HepG2 (cell line): ENCODE measurements around the gene PTPA. TPM values are rescaled to one million over a fixed set of nuclear protein-coding genes. Genes with fewer than 3 reads are reported as not detected.
A peak's percentile ranks its signal among the peaks of the same experiment; 100 is the strongest.

ENCODE experiments used
- ATAC-seq: fragments of 200-7000 bp; cut with Tn5 transposase; 3 replicates; pipeline ENCODE4 v1.9.1; 2020; ENCODE audit warnings: mild to moderate bottlenecking, moderate library complexity
- BruUV-seq: library from RNA; stranded (reverse); fragments of 400-500 nt; replicated peaks from 2 replicates; lab custom pipeline; 2021; lab: Mats Ljungman, UMichigan
- CTCF ChIA-PET: fragments of 300-600 bp; formaldehyde crosslinking; extraction: SDS; loops from one replicate; lab custom pipeline; 2021; ENCODE audit warnings: low total read pairs, inconsistent platforms, low intra/inter-chr PET ratio; lab: Yijun Ruan, JAX
- POLR2A ChIA-PET: fragments of 350-600 bp; sonication (Branson Sonifier 250); formaldehyde crosslinking; loops from one replicate; lab custom pipeline; 2020; ENCODE audit warnings: antibody characterized with exemption, inconsistent platforms; lab: Yijun Ruan, JAX
- DNase-seq: peaks from one replicate; pipeline ENCODE4 v3.0.0-alpha.2; 2015; ENCODE audit warnings: low spot score
- FAIRE-seq: peaks from 3 replicates; lab custom pipeline; 2011; peaks lifted over from hg19 to GRCh38; lab: Jason Lieb, UNC
- H2AFZ ChIP-seq: one replicate; pipeline ENCODE4 v1.6.1; 2011; ENCODE audit warnings: low read length, inconsistent platforms
- H3K27ac ChIP-seq: fragments of 300-600 bp; 3 replicates; pipeline ENCODE4 v1.8.0; 2011; ENCODE audit warnings: mixed run types, mild to moderate bottlenecking, mixed read lengths, low read length, inconsistent platforms; ENCODE audit not compliant: insufficient read depth; ENCODE audit errors: extremely low read length
- H3K27me3 ChIP-seq, 2 experiments: fragments of 200-600 bp in 1 of 2; 2 replicates in 1 of 2; 3 replicates in 1 of 2; pipeline versions ENCODE4 v1.6.0 to v1.8.0; 2011; ENCODE audit warnings: low read length in 2 of 2, mild to moderate bottlenecking in 2 of 2, moderate library complexity in 2 of 2, inconsistent platforms in 1 of 2; ENCODE audit not compliant: insufficient read depth in 2 of 2, control insufficient read depth in 1 of 2
- H3K36me3 ChIP-seq, 2 experiments: fragments of 200-600 bp in 1 of 2; replicated peaks in 1 of 2; 2 replicates in 1 of 2; 3 replicates in 1 of 2; pipeline versions ENCODE4 v1.5.1 to v1.8.0; 2011; ENCODE audit warnings: low read length in 2 of 2, inconsistent platforms in 1 of 2; ENCODE audit not compliant: insufficient read depth in 2 of 2, control insufficient read depth in 1 of 2
- H3K4me1 ChIP-seq: 2 replicates; pipeline ENCODE4 v1.5.1; 2012; ENCODE audit warnings: low read length, inconsistent platforms; ENCODE audit not compliant: insufficient read depth
- H3K4me2 ChIP-seq: 2 replicates; pipeline ENCODE4 v1.6.0; 2011; ENCODE audit warnings: low read depth, low read length, inconsistent platforms
- H3K4me3 ChIP-seq, 3 experiments: fragments of 200-600 bp in 1 of 3; sonication (generic), shearing (Covaris generic) in 1 of 3; replicated peaks in 1 of 3; 2 replicates each; pipeline ENCODE4 v1.5.1; 2011 to 2016; ENCODE audit warnings: low read length in 3 of 3, inconsistent platforms in 2 of 3, low read depth in 2 of 3, mild to moderate bottlenecking in 2 of 3, control low read depth in 1 of 3, mixed read lengths in 1 of 3; ENCODE audit not compliant: insufficient read depth in 1 of 3
- H3K79me2 ChIP-seq: one replicate; pipeline ENCODE4 v1.6.1; 2011; ENCODE audit warnings: low read length, inconsistent platforms; ENCODE audit not compliant: insufficient read depth
- H3K9ac ChIP-seq: 2 replicates; pipeline ENCODE4 v1.6.0; 2011; ENCODE audit warnings: mild to moderate bottlenecking, low read depth, low read length, inconsistent platforms; ENCODE audit not compliant: insufficient read depth
- H3K9me3 ChIP-seq: 2 replicates; pipeline ENCODE4 v1.5.1; 2012; ENCODE audit warnings: mild to moderate bottlenecking, low read length
- H4K20me1 ChIP-seq: 2 replicates; pipeline ENCODE4 v1.6.0; 2011; ENCODE audit warnings: inconsistent platforms, mild to moderate bottlenecking, low read length, moderate library complexity; ENCODE audit not compliant: insufficient read depth
- CC2D1A ChIP-seq: sonication (generic); formaldehyde crosslinking; IDR thresholded peaks from 2 replicates; pipeline ENCODE4 v1.8.1; 2023; ENCODE audit warnings: mild to moderate bottlenecking, missing genetic modification reagents
- DNMT1 ChIP-seq: sonication (generic); formaldehyde crosslinking; IDR thresholded peaks from 2 replicates; pipeline ENCODE4 v1.5.1; 2020; ENCODE audit warnings: mild to moderate bottlenecking, missing genetic modification reagents
- HMGA1 ChIP-seq: sonication (generic); formaldehyde crosslinking; conservative IDR thresholded peaks from 2 replicates; pipeline ENCODE4 v1.4.0; 2020; ENCODE audit warnings: missing genetic modification reagents
- MXI1 ChIP-seq: IDR thresholded peaks from 3 replicates; pipeline ENCODE4 v1.6.1; 2012; ENCODE audit warnings: low read depth, low read length, inconsistent platforms, borderline replicate concordance
- MYNN ChIP-seq: sonication (generic); formaldehyde crosslinking; IDR thresholded peaks from 2 replicates; pipeline ENCODE4 v1.4.0; 2020; ENCODE audit warnings: mild to moderate bottlenecking, low read depth, missing genetic modification reagents
- NFE2L2 ChIP-seq: fragments of 150-350 bp; IDR thresholded peaks from 2 replicates; pipeline ENCODE4 v1.6.1; 2014; ENCODE audit warnings: low read length
- NFYC ChIP-seq: IDR thresholded peaks from 2 replicates; pipeline ENCODE4 v1.6.1; 2016; ENCODE audit warnings: missing genetic modification reagents, missing compliant biosample characterization
- PCBP1 ChIP-seq: fragments of 200-400 bp; formaldehyde crosslinking; IDR thresholded peaks from 2 replicates; pipeline ENCODE4 v1.6.1; 2017; ENCODE audit warnings: mild to moderate bottlenecking, low read depth, low read length, borderline replicate concordance
- PHF20 ChIP-seq: sonication (generic); formaldehyde crosslinking; IDR thresholded peaks from 2 replicates; pipeline ENCODE4 v1.5.0; 2020; ENCODE audit warnings: mild to moderate bottlenecking, missing genetic modification reagents
- POLR2A ChIP-seq, 2 experiments: IDR thresholded peaks; 2 replicates each; pipeline ENCODE4 v1.6.1; 2011; ENCODE audit warnings: low read depth in 2 of 2, low read length in 2 of 2, mild to moderate bottlenecking in 1 of 2, moderate library complexity in 1 of 2; ENCODE audit not compliant: insufficient read depth in 1 of 2
- ZBTB49 ChIP-seq: sonication (generic); formaldehyde crosslinking; IDR thresholded peaks from 2 replicates; pipeline ENCODE4 v1.4.0; 2020; ENCODE audit warnings: missing genetic modification reagents, borderline replicate concordance
- ZNF3 ChIP-seq: IDR thresholded peaks from 2 replicates; pipeline ENCODE4 v1.7.0; 2017; ENCODE audit warnings: inconsistent platforms
- ZNF33A ChIP-seq: sonication (generic); formaldehyde crosslinking; IDR thresholded peaks from 2 replicates; pipeline ENCODE4 v1.5.1; 2020; ENCODE audit warnings: missing genetic modification reagents, mild to moderate bottlenecking, moderate library complexity, borderline replicate concordance
- ZNF543 ChIP-seq: sonication (generic); formaldehyde crosslinking; IDR thresholded peaks from 2 replicates; pipeline ENCODE4 v1.4.0; 2020; ENCODE audit warnings: mild to moderate bottlenecking, missing genetic modification reagents
- ZNF891 ChIP-seq: sonication (generic); formaldehyde crosslinking; IDR thresholded peaks from 2 replicates; pipeline ENCODE4 v1.5.0; 2020; ENCODE audit warnings: mild to moderate bottlenecking, missing genetic modification reagents
- WGBS: methylation state at CpG from one replicate; pipeline ENCODE4 v1.1.6; 2017; ENCODE audit warnings: low lambda C conversion rate; 5-methylcytosine and 5-hydroxymethylcytosine counted together
- in situ Hi-C: cut with HindIII; loops from 2 replicates; pipeline ENCODE4 v1.10.0; 2017; ENCODE audit warnings: low pct_unique_long_range_greater_than_20kb; ENCODE audit not compliant: extremely low pct_ligation_motif_present
- intact Hi-C: fragments of 100-400 bp; cut with micrococcal nuclease; formaldehyde crosslinking; loops from one replicate; pipeline ENCODE4 v1.10.0; 2022; ENCODE audit not compliant: unreplicated experiment
- polyA plus RNA-seq, 8 experiments: library from polyadenylated mRNA; depleted of rRNA in 3 of 8; stranded (reverse) in 7 of 8; unstranded in 1 of 8; fragments of >200 nt; fragmentation: Illumina TruSeq in 4 of 8; extraction: Trizol in 4 of 8; gene quantifications; 2 replicates each; pipeline versions ENCODE4 v1.2.1 to v1.2.3, GENCODE V29; 2011 to 2016; ENCODE audit warnings: low read depth in 4 of 8, missing spikeins in 1 of 8, mixed read lengths in 1 of 8; ENCODE audit not compliant: insufficient read depth in 1 of 8
- total RNA-seq, 5 experiments: library from RNA; depleted of rRNA; stranded (reverse); fragments of >200 nt; fragmentation: Illumina TruSeq; extraction: Trizol; gene quantifications; 2 replicates each; pipeline ENCODE4 v1.2.3, GENCODE V29; 2016; ENCODE audit warnings: low read depth in 1 of 5

PTPA gene
- total and polyA plus RNA-seq, 2 of the 13 experiments (the other 11 are each of a cell fraction or from before 2014, with no cell fraction given), result 79.3 to 105 TPM

GRCh38 chr9:129145841-129146292 is 34.7 kb downstream of the PTPA start (continued):
- no peak for TF ChIP-seq ZNF3 (CRISPR knock-in tag)

- no peak for ATAC-seq
- no peaks in the 10 kb centered on the region for H3K9me3 ChIP-seq
- intact Hi-C loops (no loop called here), in situ Hi-C loops (no loop called here)
- no peak overlapping the region for H2AFZ ChIP-seq
- H3K4me2 ChIP-seq, result no peak overlapping the region
- peaks cover 9 to 27% of the 10 kb centered on the region in 2 experiments for H3K36me3 ChIP-seq
- ChIA-PET POLR2A (interaction anchor here (1.1 kb wide), 1 partner anchor 32 kb away, joined by 3 read pairs; the partner anchor contains the start of gene IER5L), CTCF (no interaction called here)
- no peak for TF ChIP-seq POLR2A (IDR thresholded peaks at IDR 0.05; ENCODE audit: insufficient read depth in 1 of 2, low read depth in 2 of 2, low read length in 2 of 2)
- no peak for TF ChIP-seq CC2D1A (CRISPR knock-in tag)
- no peak for TF ChIP-seq DNMT1
- no peak for TF ChIP-seq ZNF33A (CRISPR knock-in tag)
- TF ChIP-seq ZNF891, result no peak
- TF ChIP-seq NFE2L2, result no peak
- TF ChIP-seq MXI1, result no peak
- no peak for TF ChIP-seq HMGA1 (CRISPR knock-in tag)
- no peak for TF ChIP-seq ZBTB49 (CRISPR knock-in tag)
- TF ChIP-seq MYNN (CRISPR knock-in tag), result no peak
- TF ChIP-seq PCBP1, result no peak
- no peak for TF ChIP-seq NFYC
- TF ChIP-seq ZNF543, result no peak
- TF ChIP-seq PHF20 (CRISPR knock-in tag), result no peak
- TF ChIP-seq ZNF3 (CRISPR knock-in tag), result no peak
- H3K4me3 ChIP-seq, result no peak overlapping the region
- DNase-seq, result no peak
- no peaks in the 10 kb centered on the region for H3K27me3 ChIP-seq
- peaks cover 43% of the 10 kb centered on the region for H3K4me1 ChIP-seq
- WGBS, result 100% methylated on average over 6 of the region's 8 CpGs
- no TSS peak for BruUV-seq
- no peaks in the 10 kb centered on the region for H4K20me1 ChIP-seq
- no peak overlapping the region; the same call in 1 of the 2 replicates for H3K9ac ChIP-seq
- peaks cover 4% of the 10 kb centered on the region for H3K79me2 ChIP-seq
- peak overlapping the region; percentile 32 for H3K27ac ChIP-seq
- no peak for FAIRE-seq
Measured at GRCh38 chr9:129146441-129146941, 35.3 kb downstream of the PTPA start.
